H9 (cell line): ENCODE results near the gene RABGEF1. TPM values are rescaled to one million over a fixed set of nuclear protein-coding genes. Genes with fewer than 3 reads are reported as not detected.
"Not testable (repeated sequence)": the region's sequence is repeated elsewhere in the genome, so short reads cannot be mapped to it uniquely, and the experiment has no call there.

ENCODE experiments used
- DNase-seq: peaks from one replicate; pipeline ENCODE4 v3.0.0-alpha.2; 2017
- H2AFZ ChIP-seq: one replicate; pipeline ENCODE4 v1.6.1; 2013; ENCODE audit warnings: mild to moderate bottlenecking, low read length, control low read depth, moderate library complexity
- H2AK5ac ChIP-seq: 2 replicates; pipeline ENCODE4 v1.6.1; 2013; ENCODE audit warnings: low read length, control low read depth, mixed read lengths; ENCODE audit not compliant: insufficient read length
- H2BK120ac ChIP-seq: one replicate; pipeline ENCODE4 v1.6.1; 2013; ENCODE audit warnings: low read depth, mild to moderate bottlenecking, low read length, control low read depth, inconsistent platforms; ENCODE audit not compliant: poor library complexity, severe bottlenecking
- H2BK12ac ChIP-seq: 2 replicates; pipeline ENCODE4 v1.6.1; 2013; ENCODE audit warnings: low read length, control low read depth, mixed read lengths, low read depth; ENCODE audit not compliant: insufficient read length
- H2BK15ac ChIP-seq: 2 replicates; pipeline ENCODE4 v1.6.1; 2013; ENCODE audit warnings: low read depth, low read length, control low read depth
- H2BK20ac ChIP-seq: one replicate; pipeline ENCODE4 v1.6.1; 2013; ENCODE audit warnings: low read depth, mild to moderate bottlenecking, low read length, control low read depth, inconsistent platforms; ENCODE audit not compliant: poor library complexity, severe bottlenecking
- H2BK5ac ChIP-seq: 2 replicates; pipeline ENCODE4 v1.6.1; 2013; ENCODE audit warnings: low read length, control low read depth, mixed read lengths; ENCODE audit not compliant: insufficient read length
- H3K14ac ChIP-seq: 2 replicates; pipeline ENCODE4 v1.6.1; 2013; ENCODE audit warnings: low read length, control low read depth; ENCODE audit not compliant: insufficient read depth
- H3K18ac ChIP-seq: 2 replicates; pipeline ENCODE4 v1.6.1; 2013; ENCODE audit warnings: low read depth, mild to moderate bottlenecking, mixed read lengths, low read length, control low read depth; ENCODE audit not compliant: insufficient read length
- H3K23ac ChIP-seq: 2 replicates; pipeline ENCODE4 v1.6.1; 2013; ENCODE audit warnings: low read length, control low read depth, mixed read lengths, low read depth; ENCODE audit not compliant: insufficient read length
- H3K23me2 ChIP-seq: 2 replicates; pipeline ENCODE4 v1.6.1; 2013; ENCODE audit warnings: low read depth, mild to moderate bottlenecking, mixed read lengths, low read length, control low read depth; ENCODE audit not compliant: insufficient read length, poor library complexity, severe bottlenecking
- H3K27ac ChIP-seq: 2 replicates; pipeline ENCODE4 v1.5.1; 2013; ENCODE audit warnings: low read length, control low read depth, mixed read lengths, low read depth; ENCODE audit not compliant: insufficient read length
- H3K27me3 ChIP-seq: 2 replicates; pipeline ENCODE4 v1.6.1; 2013; ENCODE audit warnings: low read length, control low read depth, inconsistent platforms; ENCODE audit not compliant: insufficient read depth
- H3K4ac ChIP-seq: 2 replicates; pipeline ENCODE4 v1.6.1; 2013; ENCODE audit warnings: low read depth, mild to moderate bottlenecking, control low read depth, inconsistent platforms, low read length, moderate library complexity
- H3K4me1 ChIP-seq: 2 replicates; pipeline ENCODE4 v1.6.1; 2013; ENCODE audit warnings: low read length, control low read depth, inconsistent platforms; ENCODE audit not compliant: insufficient read depth
- H3K4me2 ChIP-seq: 2 replicates; pipeline ENCODE4 v1.6.1; 2013; ENCODE audit warnings: low read length, control low read depth, mixed read lengths; ENCODE audit not compliant: insufficient read length, insufficient read depth
- H3K56ac ChIP-seq: 2 replicates; pipeline ENCODE4 v1.6.1; 2013; ENCODE audit warnings: low read depth, mild to moderate bottlenecking, mixed read lengths, low read length, control low read depth; ENCODE audit not compliant: insufficient read length
- H3K79me1 ChIP-seq: 2 replicates; pipeline ENCODE4 v1.6.1; 2013; ENCODE audit warnings: low read depth, mild to moderate bottlenecking, moderate library complexity, low read length, control low read depth, inconsistent platforms; ENCODE audit not compliant: insufficient read depth, poor library complexity, severe bottlenecking
- H3K79me2 ChIP-seq: 2 replicates; pipeline ENCODE4 v1.6.1; 2013; ENCODE audit warnings: low read length, control low read depth, inconsistent platforms; ENCODE audit not compliant: insufficient read depth
- H3K9ac ChIP-seq: 2 replicates; pipeline ENCODE4 v1.6.1; 2013; ENCODE audit warnings: low read length, control low read depth, mixed read lengths; ENCODE audit not compliant: insufficient read length; ENCODE audit errors: extremely low read depth
- H3K9me3 ChIP-seq: one replicate; pipeline ENCODE4 v1.6.1; 2013; ENCODE audit warnings: low read depth, low read length, inconsistent platforms; ENCODE audit not compliant: control insufficient read depth
- H3T11ph ChIP-seq: one replicate; pipeline ENCODE4 v1.6.1; 2013; ENCODE audit warnings: mild to moderate bottlenecking, low read length, control low read depth, inconsistent platforms
- H4K20me1 ChIP-seq: one replicate; pipeline ENCODE4 v1.6.1; 2013; ENCODE audit not compliant: control insufficient read depth, insufficient read length, insufficient read depth
- H4K5ac ChIP-seq: 2 replicates; pipeline ENCODE4 v1.6.1; 2013; ENCODE audit warnings: low read depth, mild to moderate bottlenecking, mixed read lengths, low read length, control low read depth; ENCODE audit not compliant: insufficient read length
- H4K8ac ChIP-seq: replicated peaks from 2 replicates; pipeline ENCODE4 v1.6.1; 2013; ENCODE audit warnings: low read length, control low read depth, mixed read lengths, low read depth; ENCODE audit not compliant: insufficient read length
- H4K91ac ChIP-seq: 2 replicates; pipeline ENCODE4 v1.6.1; 2013; ENCODE audit warnings: low read depth, mild to moderate bottlenecking, moderate library complexity, mixed read lengths, low read length, control low read depth; ENCODE audit not compliant: insufficient read length
- H3K27ac Mint-ChIP-seq, 3 experiments: 2 replicates in 2 of 3; 3 replicates in 1 of 3; pipeline ENCODE4 v1.8.0; 2020 to 2021; ENCODE audit warnings: mixed read lengths in 3 of 3, mild to moderate bottlenecking in 1 of 3, moderate library complexity in 1 of 3
- H3K27me3 Mint-ChIP-seq: 2 replicates; pipeline ENCODE4 v1.8.0; 2021; ENCODE audit warnings: low read depth, mild to moderate bottlenecking, moderate library complexity, mixed read lengths
- H3K36me3 Mint-ChIP-seq, 3 experiments: 2 replicates in 2 of 3; 3 replicates in 1 of 3; pipeline ENCODE4 v1.8.0; 2020 to 2021; ENCODE audit warnings: low read depth in 3 of 3, mixed read lengths in 3 of 3; ENCODE audit not compliant: insufficient read depth in 1 of 3
- H3K4me1 Mint-ChIP-seq, 2 experiments: 2 replicates each; pipeline ENCODE4 v1.8.0; 2020; ENCODE audit warnings: mixed read lengths in 2 of 2
- H3K4me3 Mint-ChIP-seq, 2 experiments: 2 replicates in 1 of 2; 3 replicates in 1 of 2; pipeline ENCODE4 v1.8.0; 2020 to 2021; ENCODE audit warnings: mild to moderate bottlenecking in 2 of 2, mixed read lengths in 2 of 2, moderate library complexity in 1 of 2
- H3K9me3 Mint-ChIP-seq, 2 experiments: 2 replicates in 1 of 2; 3 replicates in 1 of 2; pipeline ENCODE4 v1.8.0; 2020; ENCODE audit warnings: mild to moderate bottlenecking in 2 of 2, mixed read lengths in 2 of 2, moderate library complexity in 1 of 2
- WGBS: extraction: QIAGEN DNeasy Blood & Tissue Kit; methylation state at CpG from one replicate; pipeline ENCODE4 v1.1.7; 2013; ENCODE audit warnings: missing lambda C conversion rate, low lambda C conversion rate, mixed read lengths; ENCODE audit not compliant: insufficient read length; ENCODE audit errors: extremely low coverage; 5-methylcytosine and 5-hydroxymethylcytosine counted together
- total RNA-seq: library from RNA; stranded (reverse); gene quantifications from 2 replicates; pipeline ENCODE4 v1.2.1, GENCODE V29; 2021

The RABGEF1 gene
- total RNA-seq, 1 experiment from 2014 or later, result 17.3 TPM

GRCh38 chr7:66763633-66764355 lies 23.3 kb downstream of the RABGEF1 start:
- no CpG with 5 or more reads among the region's 3 CpGs for WGBS
- not testable (repeated sequence) for H3K23ac ChIP-seq

GRCh38 chr7:66764905-66765304 lies 24.4 kb downstream of the RABGEF1 start:
- H3K79me2 ChIP-seq, H3K27ac ChIP-seq, H4K20me1 ChIP-seq, H3K23me2 ChIP-seq, H2AFZ ChIP-seq, H3K9ac ChIP-seq, H4K5ac ChIP-seq, H3K4me1 Mint-ChIP-seq, H3K79me1 ChIP-seq, H3T11ph ChIP-seq, H3K4ac ChIP-seq, H3K27ac Mint-ChIP-seq, H2BK5ac ChIP-seq, DNase-seq, H3K56ac ChIP-seq, H3K9me3 ChIP-seq, H4K91ac ChIP-seq, H2AK5ac ChIP-seq, H2BK12ac ChIP-seq, H4K8ac ChIP-seq, H3K4me3 Mint-ChIP-seq, H3K4me1 ChIP-seq, H3K27me3 Mint-ChIP-seq, H3K4me2 ChIP-seq, H3K18ac ChIP-seq, H3K27me3 ChIP-seq, H2BK120ac ChIP-seq, H2BK15ac ChIP-seq, H2BK20ac ChIP-seq, H3K14ac ChIP-seq, H3K36me3 Mint-ChIP-seq, H3K23ac ChIP-seq: not testable (repeated sequence)
- H3K9me3 Mint-ChIP-seq, result peaks cover 9 to 10% of the 10 kb centered on the region in 2 experiments
- WGBS, result no CpG with 5 or more reads among the region's 1 CpG

More at GRCh38 chr7:66763633-66764355, 23.3 kb downstream of the RABGEF1 start:
- not testable (repeated sequence) for H3K14ac ChIP-seq, H3K27me3 ChIP-seq, H3K9me3 ChIP-seq, DNase-seq, H3K79me2 ChIP-seq, H3K18ac ChIP-seq, H2BK12ac ChIP-seq, H2BK5ac ChIP-seq, H3K4me3 Mint-ChIP-seq, H2AK5ac ChIP-seq, H4K5ac ChIP-seq, H3K23me2 ChIP-seq, H4K91ac ChIP-seq, H3T11ph ChIP-seq, H3K56ac ChIP-seq, H3K36me3 Mint-ChIP-seq, H3K27ac Mint-ChIP-seq, H3K4ac ChIP-seq, H3K79me1 ChIP-seq, H4K8ac ChIP-seq, H2BK120ac ChIP-seq, H3K9ac ChIP-seq, H3K4me2 ChIP-seq, H2AFZ ChIP-seq, H3K27ac ChIP-seq, H3K4me1 Mint-ChIP-seq, H3K27me3 Mint-ChIP-seq, H2BK15ac ChIP-seq, H4K20me1 ChIP-seq, H2BK20ac ChIP-seq, H3K4me1 ChIP-seq
- peaks cover 9 to 10% of the 10 kb centered on the region in 2 experiments for H3K9me3 Mint-ChIP-seq
